Stomach (tissue), 9 donors: ENCODE results near the gene ZNF326. TPM values are rescaled to one million over a fixed set of nuclear protein-coding genes. Genes with fewer than 3 reads are reported as not detected.

Experiments used
- DNase-seq, 2 donors: peaks; one replicate each; pipeline versions ENCODE4 v3.0.0 to v3.0.0-alpha.2; 2013 to 2019
- H3K27ac ChIP-seq, 5 donors: fragments of 200-600 bp in 4 of 5; sonication (generic) in 4 of 5; one replicate each; pipeline ENCODE4 v1.5.1; 2013 to 2019; ENCODE audit warnings: mild to moderate bottlenecking in 1 of 5, moderate library complexity in 1 of 5
- H3K27me3 ChIP-seq, 3 donors: fragments of 200-600 bp; sonication (generic); one replicate each; pipeline ENCODE4 v1.5.1; 2017 to 2019; ENCODE audit warnings: mixed run types in 1 of 3
- H3K36me3 ChIP-seq, 4 donors: fragments of 200-600 bp; sonication (generic); 1 replicate in 3 of 4; 2 replicates in 1 of 4; pipeline ENCODE4 v1.5.1; 2016 to 2019
- H3K4me1 ChIP-seq, 4 donors: fragments of 200-600 bp; sonication (generic); one replicate each; pipeline ENCODE4 v1.5.1; 2016 to 2019
- H3K4me3 ChIP-seq, 4 donors: fragments of 200-600 bp; sonication (generic) in 3 of 4; one replicate each; pipeline ENCODE4 v1.5.1; 2016 to 2019; ENCODE audit warnings: mild to moderate bottlenecking in 1 of 4
- H3K9me3 ChIP-seq, 4 donors: fragments of 200-600 bp; sonication (generic); one replicate each; pipeline ENCODE4 v1.5.1; 2016 to 2019
- CTCF ChIP-seq, 7 experiments: fragments of 450-650 bp in 4 of 7; fragments of 200-600 bp in 3 of 7; sonication (generic) in 3 of 7; IDR thresholded peaks; one replicate each; pipeline ENCODE4 v1.5.1; 2016 to 2019; ENCODE audit warnings: antibody characterized with exemption in 7 of 7, control low read depth in 2 of 7, mild to moderate bottlenecking in 1 of 7
- EP300 ChIP-seq: sonication (generic); formaldehyde crosslinking; IDR thresholded peaks from one replicate; pipeline ENCODE4 v1.6.1; 2017; ENCODE audit warnings: antibody characterized with exemption
- POLR2A ChIP-seq, 4 donors: fragments of 450-650 bp; IDR thresholded peaks; one replicate each; pipeline ENCODE4 v1.6.1; 2016; ENCODE audit warnings: antibody characterized with exemption in 4 of 4, control low read depth in 2 of 4, mild to moderate bottlenecking in 1 of 4, moderate library complexity in 1 of 4
- POLR2AphosphoS5 ChIP-seq, 3 donors: sonication (generic); formaldehyde crosslinking; IDR thresholded peaks; one replicate each; pipeline ENCODE4 v1.6.1; 2016; ENCODE audit warnings: antibody characterized with exemption in 3 of 3
- WGBS, 5 donors: extraction: QIAGEN DNeasy Blood & Tissue Kit in 3 of 5; methylation state at CpG; one replicate each; pipeline versions ENCODE4 v1.1.5 to v1.1.7; 2013 to 2018; 5-methylcytosine and 5-hydroxymethylcytosine counted together
- intact Hi-C: fragments of 100-400 bp; cut with DNase I; formaldehyde crosslinking; loops from one replicate; pipeline ENCODE4 v1.15.1; 2023; ENCODE audit warnings: low total_unique reads
- polyA plus RNA-seq, 3 donors: library from polyadenylated mRNA; stranded (reverse); fragments of 200-250 nt; gene quantifications; one replicate each; pipeline ENCODE4 v1.2.3, GENCODE V29; 2013
- total RNA-seq, 5 donors: library from RNA; depleted of rRNA; stranded (reverse); fragments of >200 nt; gene quantifications; one replicate each; pipeline versions ENCODE4 v1.1.0 to v1.2.3, GENCODE V29; 2014 to 2016
- donor health status: healthy with polysubstance abuse.
- donor health status: Bipolar disorder and iron deficiency.
- donor health status: healthy.

ZNF326 gene
- total and polyA plus RNA-seq, 8 donors = 5.3 to 44.2 (median 19.0) TPM

DNA sequence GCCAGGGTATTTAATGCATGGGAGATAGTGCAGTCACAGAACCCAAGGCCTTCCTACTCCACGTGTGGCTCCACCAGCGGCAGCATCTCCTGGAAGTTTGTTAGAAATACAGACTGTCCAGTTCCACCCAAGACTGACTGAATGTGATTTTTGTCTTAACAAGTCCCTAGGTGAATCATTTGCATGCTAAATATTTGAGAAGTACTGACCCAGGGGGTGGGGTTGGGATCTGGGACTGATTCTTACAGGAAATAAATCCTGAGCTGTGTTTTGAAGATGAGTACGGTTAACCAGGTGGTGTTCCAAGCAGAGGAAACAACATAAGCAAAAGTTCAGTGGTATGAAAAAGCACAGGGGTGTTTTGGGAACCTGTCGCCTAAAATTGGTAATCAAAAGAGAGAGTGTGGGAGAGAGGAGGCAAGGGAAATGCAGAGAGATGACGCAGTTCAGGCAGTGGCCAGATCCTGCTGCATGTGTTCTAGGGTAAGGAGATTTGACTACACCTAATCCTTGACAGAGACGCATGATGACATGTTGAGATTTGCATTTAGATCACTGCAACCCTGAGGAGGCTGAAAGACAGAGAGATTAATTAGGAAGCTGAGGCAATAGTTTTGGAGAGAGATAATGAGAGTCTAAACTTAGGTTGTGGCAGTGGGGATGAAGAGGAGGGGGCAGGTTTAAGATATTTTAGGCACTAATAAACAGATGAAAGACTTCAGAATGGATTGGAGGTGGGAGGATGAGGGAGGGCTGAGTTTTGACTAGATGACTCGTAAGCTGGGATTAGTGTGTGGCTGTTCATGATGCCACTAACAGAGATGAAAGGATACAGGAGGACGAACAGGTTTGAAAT is 3.7 kb upstream of the ZNF326 start:
- TF ChIP-seq EP300 (no peak), POLR2AphosphoS5 (IDR thresholded peaks at IDR 0.05) (no peak), CTCF (IDR thresholded peaks at IDR 0.05) (no peak), POLR2A (IDR thresholded peaks at IDR 0.05) (no peak)
- H3K36me3 ChIP-seq = no peaks in the 10 kb centered on the region
- H3K4me3 ChIP-seq = no peak overlapping the region
- 64 to 76% (median 75%) methylated on average over 8 of the region's 8 CpGs for WGBS, 5 donors
- no peaks in the 10 kb centered on the region for H3K27me3 ChIP-seq
- peaks cover 0 to 13% (median 9%) of the 10 kb centered on the region in 4 donors for H3K4me1 ChIP-seq
- H3K9me3 ChIP-seq = no peaks in the 10 kb centered on the region
- intact Hi-C loops = no loop called here
- no peak for DNase-seq
- H3K27ac ChIP-seq = no peak overlapping the region

DNA sequence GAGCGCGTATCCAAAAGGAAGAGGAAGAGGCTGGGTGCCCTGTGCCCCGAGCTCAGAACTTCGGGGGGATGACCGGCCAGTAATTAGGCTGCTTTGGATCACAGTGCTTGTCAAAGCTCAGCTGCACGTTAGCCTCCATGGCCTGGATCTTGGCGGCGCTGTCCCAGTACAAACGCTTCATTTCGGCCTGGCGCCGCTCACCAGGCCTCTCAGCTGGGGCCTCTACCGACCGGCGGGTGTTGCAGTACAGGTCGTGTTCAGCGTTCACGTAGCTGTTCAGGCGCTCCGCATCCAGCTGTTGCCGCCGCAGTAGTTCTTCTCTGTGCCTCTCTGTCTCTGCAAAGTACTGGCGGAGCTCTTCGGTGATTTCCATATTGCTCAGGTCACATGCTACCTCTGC is 1.4 kb upstream of the ZNF326 start:
- Histone ChIP-seq H3K4me1 (peaks cover 12 to 32% (median 28%) of the 10 kb centered on the region in 4 donors), H3K9me3 (no peaks in the 10 kb centered on the region), H3K27me3 (no peaks in the 10 kb centered on the region), H3K4me3 (no peak overlapping the region), H3K36me3 (no peaks in the 10 kb centered on the region), H3K27ac (no peak overlapping the region)
- intact Hi-C loops = no loop called here
- 95 to 97% (median 96%) methylated on average over 24 of the region's 24 CpGs for WGBS, 5 donors
- no peak for TF ChIP-seq EP300
- TF ChIP-seq POLR2AphosphoS5 (IDR thresholded peaks at IDR 0.05) = no peak
- no peak for TF ChIP-seq CTCF (IDR thresholded peaks at IDR 0.05)
- no peak for TF ChIP-seq POLR2A (IDR thresholded peaks at IDR 0.05)
- DNase-seq = no peak

GRCh38 chr1:89994231-89994804 is 592 bp upstream of the ZNF326 start:
- WGBS, 5 donors = 67 to 71% (median 69%) methylated on average over 16 of the region's 16 CpGs
- H3K27ac ChIP-seq = peak overlapping the region; percentile 93 to 100 (median 98)
- H3K4me1 ChIP-seq = peaks cover 12 to 40% (median 33%) of the 10 kb centered on the region in 4 donors
- peak in 1 of 2 donors; percentile 37 for DNase-seq
- peak overlapping the region; percentile 66 to 90 (median 69) for H3K4me3 ChIP-seq
- TF ChIP-seq POLR2A (IDR thresholded peaks at IDR 0.05) (no peak), CTCF (IDR thresholded peaks at IDR 0.05) (no peak), POLR2AphosphoS5 (IDR thresholded peaks at IDR 0.05) (no peak), EP300 (no peak)
- no peaks in the 10 kb centered on the region for H3K36me3 ChIP-seq
- H3K9me3 ChIP-seq = no peaks in the 10 kb centered on the region
- intact Hi-C loops = no loop called here
- no peaks in the 10 kb centered on the region for H3K27me3 ChIP-seq

DNA sequence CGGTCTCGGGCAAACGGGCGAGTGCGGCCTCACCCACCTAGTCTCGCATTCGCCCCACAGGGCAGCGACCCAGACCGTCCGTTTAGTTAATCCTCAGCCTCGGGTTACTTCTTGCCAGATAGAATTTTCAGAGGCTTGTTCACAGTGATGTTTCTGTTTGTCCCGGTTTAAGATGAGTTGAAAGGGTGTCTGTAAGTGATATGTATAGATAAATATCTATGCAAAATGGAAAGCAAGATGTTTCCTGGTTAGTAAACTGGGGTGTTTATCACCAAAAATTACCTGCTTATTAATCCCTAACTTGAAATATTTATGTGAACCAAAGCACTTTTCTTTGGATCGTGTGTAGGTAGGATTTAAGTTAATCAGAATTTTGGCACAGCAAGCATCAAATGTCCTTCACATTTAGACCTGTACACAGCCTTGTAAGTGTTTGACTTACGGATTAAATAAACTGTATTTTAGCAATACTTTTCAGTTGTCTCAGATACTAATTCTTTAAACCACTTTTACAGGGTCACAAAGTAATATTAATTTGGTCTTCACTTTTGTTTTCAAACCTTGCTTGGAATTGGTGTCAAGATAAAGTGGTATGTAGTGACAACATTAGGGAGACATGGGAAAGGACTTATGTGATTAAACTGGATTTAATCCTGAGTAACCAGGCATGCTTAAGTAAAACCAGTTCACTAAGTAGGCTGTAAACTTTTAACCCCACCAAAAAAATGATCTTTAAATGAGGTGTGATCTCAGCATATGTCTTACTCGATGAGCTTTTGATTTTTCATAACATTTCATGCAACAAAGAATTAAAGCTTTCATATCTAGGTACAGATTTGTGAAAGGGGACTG is 914 bp downstream of the ZNF326 start:
- peaks cover 0 to 8% (median 0%) of the 10 kb centered on the region in 4 donors for H3K36me3 ChIP-seq

More for the DNA sequence above, 914 bp downstream of the ZNF326 start:
- peak in 1 of 2 donors; percentile 49 for DNase-seq
- Histone ChIP-seq H3K27ac (peak overlapping the region; percentile 93 to 100 (median 98)), H3K4me1 (peaks cover 12 to 54% (median 41%) of the 10 kb centered on the region in 4 donors), H3K4me3 (peak overlapping the region; percentile 66 to 90 (median 69)), H3K27me3 (no peaks in the 10 kb centered on the region), H3K9me3 (no peaks in the 10 kb centered on the region)
- WGBS, 5 donors = 0 to 1% (median 1%) methylated on average over 15 of the region's 15 CpGs
- intact Hi-C loops = no loop called here
- TF ChIP-seq POLR2A (IDR thresholded peaks at IDR 0.05) (no peak), POLR2AphosphoS5 (IDR thresholded peaks at IDR 0.05) (no peak), EP300 (no peak), CTCF (IDR thresholded peaks at IDR 0.05) (no peak)
